ENCODE measurements around the gene TPPP3.

- no peak for TF ChIP-seq CTCF (IDR thresholded peaks at IDR 0.05)
- TF ChIP-seq POLR2AphosphoS5 (IDR thresholded peaks at IDR 0.05) = no peak
- no peak for TF ChIP-seq POLR2A (IDR thresholded peaks at IDR 0.05)
- TF ChIP-seq EP300 (IDR thresholded peaks at IDR 0.05) = no peak
Measured at GRCh38 chr16:67405336-67405735, 12.0 kb upstream of the TPPP3 start.

Data from suprapubic skin (tissue), 4 donors.